Measurements from ENCODE around the gene NUP62. TPM values are rescaled to one million over a fixed set of nuclear protein-coding genes. Genes with fewer than 3 reads are reported as not detected.
A peak's percentile ranks its signal among the peaks of the same experiment; 100 is the strongest.

NUP62 gene
- total and polyA plus RNA-seq, 2 experiments from 2014 or later = 55.5 to 99.4 TPM

GRCh38 chr19:49859682-49860335 lies 69.5 kb downstream of the NUP62 start:
- Mint-ChIP-seq H3K4me3 (no peak overlapping the region), H3K9me3 (peaks cover 6% of the 10 kb centered on the region; the same call in 2 of the 3 replicates), H3K27ac (no peak overlapping the region), H3K4me1 (peaks cover 16% of the 10 kb centered on the region), H3K27me3 (ENCODE audit: insufficient read depth, low read depth, poor library complexity) (peaks cover 53% of the 10 kb centered on the region), H3K36me3 (ENCODE audit: low read depth) (peaks cover 77% of the 10 kb centered on the region)
- peaks cover under 1% of the 10 kb centered on the region; the same call in 1 of the 2 replicates for H3K4me1 ChIP-seq (ENCODE audit: insufficient read depth)
- no peaks in the 10 kb centered on the region for H3K27me3 ChIP-seq (ENCODE audit: insufficient read depth)
- ATAC-seq (no peak), DNase-seq (ENCODE audit: low spot score) (no peak)
- H3K27ac ChIP-seq (ENCODE audit: low read depth) = no peak overlapping the region
- H3K4me3 ChIP-seq = no peak overlapping the region
- peaks cover 70% of the 10 kb centered on the region for H3F3A ChIP-seq (replicated peaks; ENCODE audit: low read depth)
- no peaks in the 10 kb centered on the region for H3K9me2 ChIP-seq (ENCODE audit: insufficient read depth)
- no peak overlapping the region for H2AFZ ChIP-seq
- peaks cover 14% of the 10 kb centered on the region for H3K36me3 ChIP-seq (ENCODE audit: insufficient read depth)
- H3K79me2 ChIP-seq (replicated peaks; ENCODE audit: insufficient read depth) = peaks cover 7% of the 10 kb centered on the region
- peaks cover 18% of the 10 kb centered on the region for H4K20me1 ChIP-seq (replicated peaks; ENCODE audit: insufficient read depth)
- TF ChIP-seq POLR2AphosphoS5 (IDR thresholded peaks at IDR 0.05; ENCODE audit: low read depth) (0 out of 2 replicates have a peak, but pooled peaks have one; percentile 51), NANOG (IDR thresholded peaks at IDR 0.05; ENCODE audit: borderline replicate concordance) (no peak), STAT1 (IDR thresholded peaks at IDR 0.05; ENCODE audit: unreplicated experiment) (no peak), CREB1 (CRISPR knock-in tag; IDR thresholded peaks at IDR 0.05; ENCODE audit: low read depth) (no peak), EZH2 (IDR thresholded peaks at IDR 0.05; ENCODE audit: low read depth, unreplicated experiment) (no peak), REST (IDR thresholded peaks at IDR 0.05; ENCODE audit: unreplicated experiment) (no peak)
- H3K4me2 ChIP-seq = no peak overlapping the region

GRCh38 chr19:49858088-49858985 lies 71.0 kb downstream of the NUP62 start:
- Histone ChIP-seq H3K9me2 (ENCODE audit: insufficient read depth) (no peaks in the 10 kb centered on the region), H2AFZ (no peak overlapping the region), H3K27ac (ENCODE audit: low read depth) (peak overlapping the region; percentile 19; the same call in 1 of the 2 replicates), H3K4me2 (no peak overlapping the region), H3K27me3 (ENCODE audit: insufficient read depth) (no peaks in the 10 kb centered on the region), H3K4me3 (no peak overlapping the region), H4K20me1 (replicated peaks; ENCODE audit: insufficient read depth) (peaks cover 15% of the 10 kb centered on the region), H3K36me3 (ENCODE audit: insufficient read depth) (peaks cover 3% of the 10 kb centered on the region; the same call in 1 of the 2 replicates), H3F3A (replicated peaks; ENCODE audit: low read depth) (peaks cover 66% of the 10 kb centered on the region), H3K4me1 (ENCODE audit: insufficient read depth) (peaks cover 3% of the 10 kb centered on the region; the same call in 1 of the 2 replicates), H3K79me2 (replicated peaks; ENCODE audit: insufficient read depth) (peaks cover 9% of the 10 kb centered on the region)
- H3K36me3 Mint-ChIP-seq (ENCODE audit: low read depth) = peaks cover 68% of the 10 kb centered on the region
- H3K9me3 Mint-ChIP-seq = peaks cover 6% of the 10 kb centered on the region; the same call in 2 of the 3 replicates
- H3K27ac Mint-ChIP-seq = no peak overlapping the region
- no peak for DNase-seq (ENCODE audit: low spot score)
- peak overlapping the region; percentile 14; the same call in 2 of the 3 replicates for H3K4me3 Mint-ChIP-seq
- ATAC-seq = no peak
- peaks cover 53% of the 10 kb centered on the region for H3K27me3 Mint-ChIP-seq (ENCODE audit: insufficient read depth, low read depth, poor library complexity)
- peaks cover 14% of the 10 kb centered on the region for H3K4me1 Mint-ChIP-seq
- TF ChIP-seq EZH2phosphoT487 (IDR thresholded peaks at IDR 0.05; ENCODE audit: unreplicated experiment) (no peak), ETS1 (IDR thresholded peaks at IDR 0.05) (no peak), POLR2AphosphoS5 (IDR thresholded peaks at IDR 0.05; ENCODE audit: low read depth) (no peak; the same call in none of the 2 replicates)
